Occipital lobe (tissue), 3 donors: ENCODE measurements around the gene PEX19. TPM values are rescaled to one million over a fixed set of nuclear protein-coding genes. Genes with fewer than 3 reads are reported as not detected.

Experiments
- DNase-seq: peaks from one replicate; lab custom pipeline; 2025; lab: John Stamatoyannopoulos, UW
- small RNA-seq: library from RNA; depleted of rRNA; stranded (forward); fragments of <200 nt; gene quantifications from one replicate; pipeline ENCODE3, GENCODE V24; 2014
- total RNA-seq: library from RNA; depleted of rRNA; stranded (reverse); fragments of >200 nt; gene quantifications from one replicate; pipeline ENCODE4 v1.2.3, GENCODE V29; 2014

Gene PEX19
- total RNA-seq, 1 donor from 2014 or later = 32.9 TPM

DNA sequence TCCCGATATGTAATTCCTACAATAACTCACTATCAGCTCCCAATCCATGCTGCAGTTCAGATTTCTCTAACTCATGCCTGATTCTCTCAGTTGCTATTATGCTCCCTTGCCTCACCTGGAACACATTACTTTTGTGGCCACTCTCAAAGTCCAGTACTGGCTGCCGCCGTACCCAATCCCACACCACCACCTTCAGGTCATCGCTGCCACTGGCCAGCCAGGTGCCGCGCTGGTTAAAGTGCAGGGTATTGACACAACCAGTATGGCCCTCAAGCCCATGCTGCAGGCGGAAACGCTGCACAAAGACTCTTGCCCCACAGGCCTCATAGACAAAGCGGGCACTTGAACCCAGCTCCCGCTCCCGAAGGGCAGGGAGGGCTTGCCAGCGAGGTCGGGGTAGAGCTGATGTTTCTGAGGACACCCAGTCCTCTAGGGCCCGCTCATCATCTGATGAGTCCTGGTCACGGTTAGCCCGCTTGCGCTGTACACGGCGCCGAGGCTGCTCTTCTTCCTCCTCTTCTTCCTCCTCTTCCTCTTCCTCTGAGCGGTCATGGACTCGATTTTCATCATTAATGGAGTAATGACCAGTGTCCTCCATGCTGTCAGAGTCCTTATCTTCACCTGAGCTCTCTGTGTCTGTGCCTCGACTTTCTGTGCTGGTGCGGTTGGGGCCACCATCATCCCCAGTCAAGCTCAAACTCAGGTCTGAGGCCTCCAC is 45.2 kb downstream of the PEX19 start:
- DNase-seq = no peak

DNA sequence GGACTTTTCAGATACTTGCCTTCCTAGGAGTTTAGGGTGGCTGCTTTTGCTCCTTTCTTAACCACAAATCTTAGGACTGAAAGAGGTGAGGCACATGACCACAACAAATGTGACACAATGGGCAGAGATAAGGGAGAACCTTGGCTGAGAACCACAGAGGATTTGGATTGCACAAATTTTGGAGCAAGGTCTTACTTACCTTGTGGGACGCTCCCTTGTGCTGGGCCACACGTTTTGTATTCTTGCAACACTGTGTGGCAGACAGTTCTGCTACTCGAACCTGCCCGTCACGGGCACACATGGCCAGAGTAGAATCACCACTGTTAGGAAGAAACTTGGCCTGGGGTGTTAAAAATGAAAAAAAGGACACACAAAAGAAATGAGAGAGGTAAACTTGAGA is 46.5 kb downstream of the PEX19 start:
- no peak for DNase-seq

DNA sequence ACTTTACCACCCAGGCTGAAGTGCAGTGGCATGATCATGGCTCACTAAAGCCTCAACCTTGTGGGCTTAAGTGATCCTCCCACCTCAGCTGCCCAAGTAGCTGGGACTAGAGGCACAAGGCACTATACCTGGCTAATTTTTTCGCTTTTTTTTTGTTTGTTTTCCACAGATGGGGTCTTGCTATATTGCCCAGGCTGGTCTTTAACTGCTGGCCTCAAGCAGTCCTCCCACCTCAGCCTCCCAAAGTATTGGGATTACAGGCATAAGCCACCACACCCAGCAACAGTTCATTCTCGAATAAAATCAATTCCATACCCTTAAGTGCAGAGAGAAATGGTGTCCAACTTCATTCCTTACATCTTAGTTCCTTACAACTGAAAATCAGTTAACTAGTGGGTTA is 47.4 kb downstream of the PEX19 start:
- DNase-seq = no peak

DNA sequence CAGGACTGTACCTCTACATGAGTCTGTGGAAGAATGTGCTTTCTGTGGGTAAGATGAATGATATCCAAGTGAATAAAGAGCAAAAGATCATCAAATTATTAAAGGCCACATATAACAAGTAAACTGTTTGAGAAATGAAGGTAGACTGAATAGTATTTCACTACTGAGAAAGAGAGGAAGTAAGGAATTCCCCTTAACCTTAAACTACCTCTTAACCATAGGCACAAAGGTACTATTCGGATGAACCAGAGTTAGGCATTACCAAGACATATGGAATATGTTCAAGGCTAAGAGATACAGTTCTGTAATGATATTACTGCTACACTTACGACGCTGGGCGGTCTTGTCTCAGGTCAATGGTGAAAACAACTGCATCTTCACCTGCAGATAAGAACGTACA is 48.1 kb downstream of the PEX19 start:
- no peak for DNase-seq

DNA sequence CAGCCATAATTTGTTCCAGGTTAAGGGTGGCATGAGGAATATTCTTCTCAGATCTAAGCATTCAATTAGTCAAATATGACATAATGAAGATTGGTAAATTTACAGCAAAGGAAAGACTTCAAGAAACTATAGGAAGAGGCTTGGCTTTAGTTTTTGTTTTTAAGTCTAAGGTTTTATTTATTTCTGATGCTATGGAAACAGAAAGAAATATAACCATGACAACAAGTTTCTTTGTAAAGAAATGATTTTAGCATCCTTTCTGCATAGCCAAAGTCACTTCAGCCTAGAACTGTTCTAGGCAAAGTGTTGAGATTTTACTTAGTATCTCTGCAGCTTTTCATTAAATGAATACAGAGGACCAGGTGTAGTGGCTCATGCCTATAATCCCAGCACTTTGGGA is 52.0 kb downstream of the PEX19 start:
- no peak for DNase-seq

DNA sequence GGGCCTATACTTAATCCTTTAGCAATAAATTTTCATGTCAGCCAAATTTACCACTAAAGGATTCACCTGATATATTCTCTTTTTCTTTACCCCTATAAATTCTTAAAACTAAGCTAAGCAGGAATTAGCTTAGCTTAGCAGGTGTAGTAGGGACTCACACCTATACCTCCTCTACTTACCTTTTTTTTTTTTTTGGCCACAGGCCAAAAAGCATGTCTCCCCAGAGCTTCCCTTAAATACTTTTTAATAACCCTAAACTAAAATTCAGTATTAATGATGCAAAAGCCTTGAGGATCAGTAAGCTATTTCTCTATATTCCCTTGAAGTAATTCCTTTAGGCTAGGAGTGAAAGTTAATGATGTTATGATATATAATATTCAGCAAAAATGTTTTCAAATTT is 56.5 kb downstream of the PEX19 start:
- no peak for DNase-seq

DNA sequence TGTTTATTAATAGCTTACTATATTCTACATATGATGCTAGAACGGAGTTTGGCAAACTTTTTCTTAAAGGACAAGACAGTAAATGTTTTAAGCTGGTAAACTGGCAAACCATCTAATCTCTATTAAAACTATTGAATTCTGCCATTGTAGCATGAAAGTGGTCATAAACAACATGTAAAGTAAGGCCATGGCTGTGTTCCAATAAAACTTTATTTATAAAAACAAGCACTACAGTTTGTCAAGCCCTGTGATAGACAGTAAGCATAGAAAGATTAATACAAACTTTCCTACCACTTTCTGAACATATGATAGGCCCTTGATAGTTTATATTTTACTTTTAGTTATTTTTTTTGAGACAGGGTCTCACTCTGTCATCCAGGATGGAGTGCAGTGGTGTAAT is 57.4 kb downstream of the PEX19 start:
- DNase-seq = no peak

DNA sequence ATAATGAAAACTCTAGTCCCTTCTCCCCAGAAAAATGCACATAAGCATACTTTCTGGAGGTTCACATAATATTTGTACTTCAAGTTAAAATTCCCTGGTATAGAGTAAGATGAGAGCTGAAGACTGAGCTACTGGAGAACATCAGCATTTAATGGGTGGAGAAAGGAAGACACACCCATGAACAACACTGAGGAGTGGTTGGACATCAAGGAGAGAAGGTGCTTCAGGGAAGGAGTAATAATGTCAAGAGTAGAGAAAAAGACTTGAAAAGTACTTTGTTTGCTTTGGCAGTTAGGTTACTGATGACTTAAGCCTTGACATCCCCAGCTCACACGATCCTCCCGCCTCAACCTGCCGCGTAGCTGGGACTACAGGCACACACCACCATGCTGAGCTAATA is 57.9 kb downstream of the PEX19 start:
- no peak for DNase-seq

Small RNA genes lying within 50 kb of the gene (small RNA-seq; reads per million reads assigned to genes)
- not detected for gene RF00019

Other genes starting within 250 kb of the PEX19 start
- 1.6 TPM for gene KCNJ10, start 215.0 kb downstream of the PEX19 start, total RNA-seq
- gene KCNJ9, start 203.6 kb downstream of the PEX19 start, total RNA-seq = 14.7 TPM
- gene IGSF8, start 186.5 kb downstream of the PEX19 start, total RNA-seq = 49.8 TPM
- 47.1 TPM for gene ATP1A2, start 169.4 kb downstream of the PEX19 start, total RNA-seq
- 0.31 TPM for gene ATP1A4, start 133.5 kb downstream of the PEX19 start, total RNA-seq
- 3.4 TPM for gene CASQ1, start 94.6 kb downstream of the PEX19 start, total RNA-seq
- 99.0 TPM for gene PEA15, start 79.7 kb downstream of the PEX19 start, total RNA-seq
- 64.6 TPM for gene DCAF8, start 22.6 kb downstream of the PEX19 start, total RNA-seq
- 143 TPM for gene COPA, start 58.1 kb upstream of the PEX19 start, total RNA-seq
- 25.9 TPM for gene NCSTN, start 58.2 kb upstream of the PEX19 start, total RNA-seq
- 0.62 TPM for gene NHLH1, start 81.9 kb upstream of the PEX19 start, total RNA-seq
- gene VANGL2, start 115.4 kb upstream of the PEX19 start, total RNA-seq = 12.5 TPM
- gene SLAMF6, start 238.1 kb upstream of the PEX19 start, total RNA-seq = not detected